Loucy (cell line): ENCODE results near the gene RELA.

Experiments used
- CTCF ChIP-seq: fragments of 200-600 bp; sonication (generic); conservative IDR thresholded peaks from 2 replicates; pipeline ENCODE4 v1.5.1; 2014; ENCODE audit warnings: mild to moderate bottlenecking, antibody characterized with exemption, low read length
- EZH2phosphoT487 ChIP-seq: fragments of 200-600 bp; IDR thresholded peaks from 2 replicates; pipeline ENCODE4 v1.6.1; 2018; ENCODE audit warnings: antibody characterized with exemption, mild to moderate bottlenecking, moderate library complexity, borderline replicate concordance

- TF ChIP-seq CTCF (no peak), EZH2phosphoT487 (no peak)
These were observed 35.5 kb downstream of the RELA start for GRCh38 chr11:65627202-65627601.
